Measurements from ENCODE around the gene LRFN4.

DNA sequence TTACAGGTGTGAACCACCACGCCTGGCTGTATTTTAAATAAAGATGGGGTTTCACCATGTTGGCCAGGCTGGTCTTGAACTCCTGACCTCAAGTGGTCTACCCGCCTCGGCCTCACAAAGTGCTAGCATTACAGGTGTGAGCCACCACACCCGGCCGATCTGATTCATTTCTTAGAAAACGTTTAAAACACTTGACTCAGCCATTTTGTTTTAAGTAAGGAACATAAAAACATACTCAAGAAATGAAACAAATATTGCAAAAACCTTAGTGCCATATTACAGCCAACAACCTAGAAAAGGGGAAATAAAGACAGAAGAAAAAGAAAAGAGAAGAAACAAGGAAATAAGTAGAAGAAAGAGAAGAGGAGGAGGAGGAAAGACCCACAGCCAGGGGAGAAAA is 17.4 kb downstream of the LRFN4 start:
- TF ChIP-seq, protein P1, sequence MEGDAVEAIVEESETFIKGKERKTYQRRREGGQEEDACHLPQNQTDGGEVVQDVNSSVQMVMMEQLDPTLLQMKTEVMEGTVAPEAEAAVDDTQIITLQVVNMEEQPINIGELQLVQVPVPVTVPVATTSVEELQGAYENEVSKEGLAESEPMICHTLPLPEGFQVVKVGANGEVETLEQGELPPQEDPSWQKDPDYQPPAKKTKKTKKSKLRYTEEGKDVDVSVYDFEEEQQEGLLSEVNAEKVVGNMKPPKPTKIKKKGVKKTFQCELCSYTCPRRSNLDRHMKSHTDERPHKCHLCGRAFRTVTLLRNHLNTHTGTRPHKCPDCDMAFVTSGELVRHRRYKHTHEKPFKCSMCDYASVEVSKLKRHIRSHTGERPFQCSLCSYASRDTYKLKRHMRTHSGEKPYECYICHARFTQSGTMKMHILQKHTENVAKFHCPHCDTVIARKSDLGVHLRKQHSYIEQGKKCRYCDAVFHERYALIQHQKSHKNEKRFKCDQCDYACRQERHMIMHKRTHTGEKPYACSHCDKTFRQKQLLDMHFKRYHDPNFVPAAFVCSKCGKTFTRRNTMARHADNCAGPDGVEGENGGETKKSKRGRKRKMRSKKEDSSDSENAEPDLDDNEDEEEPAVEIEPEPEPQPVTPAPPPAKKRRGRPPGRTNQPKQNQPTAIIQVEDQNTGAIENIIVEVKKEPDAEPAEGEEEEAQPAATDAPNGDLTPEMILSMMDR (IDR thresholded peaks at IDR 0.05) = no peak
- TF ChIP-seq POLR2A (IDR thresholded peaks at IDR 0.05) = no peak

Data from lower leg skin (tissue), 3 donors.